Osteoblast (primary cell): ENCODE measurements around the gene C4B. TPM values are rescaled to one million over a fixed set of nuclear protein-coding genes. Genes with fewer than 3 reads are reported as not detected.

ENCODE experiments used
- DNase-seq: peaks from one replicate; pipeline ENCODE4 v3.0.0; 2011; ENCODE audit warnings: low spot score, mixed read lengths; ENCODE audit not compliant: insufficient read length; ENCODE audit errors: missing footprints
- H2AFZ ChIP-seq: 2 replicates; pipeline ENCODE4 v1.6.0; 2011; ENCODE audit warnings: mild to moderate bottlenecking, low read length
- H3K27ac ChIP-seq: 2 replicates; pipeline ENCODE4 v1.5.1; 2011; ENCODE audit warnings: mild to moderate bottlenecking, low read depth, low read length, moderate library complexity
- H3K27me3 ChIP-seq: 2 replicates; pipeline ENCODE4 v1.6.0; 2012; ENCODE audit warnings: mild to moderate bottlenecking, control low read depth, inconsistent platforms, low read length, moderate library complexity; ENCODE audit not compliant: insufficient read depth
- H3K36me3 ChIP-seq: 2 replicates; pipeline ENCODE4 v1.5.1; 2011; ENCODE audit warnings: mild to moderate bottlenecking, low read length, control low read depth, moderate library complexity; ENCODE audit not compliant: insufficient read depth
- H3K4me1 ChIP-seq: 2 replicates; pipeline ENCODE4 v1.5.1; 2011; ENCODE audit warnings: mild to moderate bottlenecking, low read length, control low read depth, moderate library complexity; ENCODE audit not compliant: insufficient read depth
- H3K4me2 ChIP-seq: 2 replicates; pipeline ENCODE4 v1.6.0; 2011; ENCODE audit warnings: mild to moderate bottlenecking, low read length; ENCODE audit not compliant: insufficient read depth
- H3K4me3 ChIP-seq: fragments of 200-600 bp; sonication (generic); 3 replicates; pipeline ENCODE4 v1.5.1; 2012; ENCODE audit warnings: mild to moderate bottlenecking, low read length, inconsistent platforms; ENCODE audit not compliant: insufficient read depth
- H3K79me2 ChIP-seq: 2 replicates; pipeline ENCODE4 v1.6.0; 2012; ENCODE audit warnings: mild to moderate bottlenecking, low read length, control low read depth, inconsistent platforms; ENCODE audit not compliant: insufficient read depth
- H3K9me3 ChIP-seq: 2 replicates; pipeline ENCODE4 v1.5.1; 2011; ENCODE audit warnings: low read depth, low read length, control low read depth
- H4K20me1 ChIP-seq: 2 replicates; pipeline ENCODE4 v1.6.0; 2012; ENCODE audit warnings: mild to moderate bottlenecking, low read length, control low read depth; ENCODE audit not compliant: insufficient read depth
- small RNA-seq: library from RNA; depleted of rRNA; stranded (forward); fragments of <200 nt; gene quantifications from one replicate; pipeline ENCODE3, GENCODE V24; 2012
- total RNA-seq: library from RNA; depleted of rRNA; stranded (reverse); fragments of >200 nt; gene quantifications from 2 replicates; pipeline ENCODE4 v1.2.3, GENCODE V29; 2012
- TF ChIP-seq, protein P1 (sequence below): IDR thresholded peaks from 2 replicates; pipeline ENCODE4 v1.5.1; 2011; ENCODE audit warnings: mild to moderate bottlenecking, low read depth, low read length, moderate library complexity; ENCODE audit errors: extremely low read depth

Gene C4B
- total RNA-seq, 1 donor, result 6.5 TPM

DNA sequence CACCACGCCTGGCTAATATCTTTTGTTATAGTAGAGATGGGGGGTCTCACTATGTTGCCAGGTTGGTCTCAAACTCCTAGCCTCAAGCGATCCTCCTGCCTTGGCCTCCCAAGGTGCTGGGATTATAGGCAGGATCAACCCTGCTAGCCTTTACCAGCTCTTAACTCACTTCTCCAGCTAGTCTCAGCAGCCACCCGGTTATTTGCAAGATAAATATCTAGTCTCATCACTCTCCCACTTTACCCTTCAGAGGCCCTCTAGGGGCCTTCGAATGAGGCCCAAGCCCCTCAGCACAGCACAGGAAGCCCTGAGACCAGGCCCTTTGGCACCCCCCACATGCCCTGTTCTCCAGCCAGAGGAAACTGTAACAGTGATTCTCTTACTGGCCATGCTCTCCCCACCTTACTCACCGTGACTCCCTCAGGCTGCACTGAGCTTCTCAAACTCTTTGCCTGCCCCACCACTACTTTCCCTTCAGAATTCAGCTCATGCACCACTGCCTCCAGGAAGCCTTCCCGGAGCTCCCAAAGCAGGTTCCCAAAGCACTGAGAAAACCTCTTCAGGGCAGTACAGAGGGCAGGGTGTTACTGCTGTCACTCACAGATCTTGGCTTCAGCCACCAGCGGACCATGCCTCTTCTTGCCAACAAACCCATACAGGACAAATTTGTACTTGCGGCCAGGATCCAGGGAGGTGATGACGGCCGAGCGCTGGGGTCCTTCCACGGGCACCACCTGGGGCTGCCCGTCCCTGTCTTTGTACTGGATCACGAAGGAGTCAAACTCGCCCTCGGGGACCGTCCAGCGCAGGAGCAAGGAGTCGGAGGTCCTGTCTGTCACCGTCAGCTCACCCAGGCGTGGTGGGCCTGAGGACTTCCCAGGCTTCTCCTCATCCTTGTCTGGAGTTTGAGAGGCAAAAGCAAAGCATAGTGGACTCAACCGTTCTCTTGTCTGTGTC lies 69.5 kb downstream of the C4B start:
- Histone ChIP-seq H3K9me3 (no peaks in the 10 kb centered on the region), H4K20me1 (peaks cover 16% of the 10 kb centered on the region), H3K4me3 (no peak overlapping the region), H3K27me3 (peaks cover 35% of the 10 kb centered on the region), H3K4me1 (peaks cover 46% of the 10 kb centered on the region), H3K27ac (no peak overlapping the region), H3K79me2 (no peaks in the 10 kb centered on the region), H3K4me2 (no peak overlapping the region), H2AFZ (no peak overlapping the region), H3K36me3 (no peaks in the 10 kb centered on the region)
- peak; percentile 76 for DNase-seq
- TF ChIP-seq, protein P1, sequence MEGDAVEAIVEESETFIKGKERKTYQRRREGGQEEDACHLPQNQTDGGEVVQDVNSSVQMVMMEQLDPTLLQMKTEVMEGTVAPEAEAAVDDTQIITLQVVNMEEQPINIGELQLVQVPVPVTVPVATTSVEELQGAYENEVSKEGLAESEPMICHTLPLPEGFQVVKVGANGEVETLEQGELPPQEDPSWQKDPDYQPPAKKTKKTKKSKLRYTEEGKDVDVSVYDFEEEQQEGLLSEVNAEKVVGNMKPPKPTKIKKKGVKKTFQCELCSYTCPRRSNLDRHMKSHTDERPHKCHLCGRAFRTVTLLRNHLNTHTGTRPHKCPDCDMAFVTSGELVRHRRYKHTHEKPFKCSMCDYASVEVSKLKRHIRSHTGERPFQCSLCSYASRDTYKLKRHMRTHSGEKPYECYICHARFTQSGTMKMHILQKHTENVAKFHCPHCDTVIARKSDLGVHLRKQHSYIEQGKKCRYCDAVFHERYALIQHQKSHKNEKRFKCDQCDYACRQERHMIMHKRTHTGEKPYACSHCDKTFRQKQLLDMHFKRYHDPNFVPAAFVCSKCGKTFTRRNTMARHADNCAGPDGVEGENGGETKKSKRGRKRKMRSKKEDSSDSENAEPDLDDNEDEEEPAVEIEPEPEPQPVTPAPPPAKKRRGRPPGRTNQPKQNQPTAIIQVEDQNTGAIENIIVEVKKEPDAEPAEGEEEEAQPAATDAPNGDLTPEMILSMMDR, result no peak

DNA sequence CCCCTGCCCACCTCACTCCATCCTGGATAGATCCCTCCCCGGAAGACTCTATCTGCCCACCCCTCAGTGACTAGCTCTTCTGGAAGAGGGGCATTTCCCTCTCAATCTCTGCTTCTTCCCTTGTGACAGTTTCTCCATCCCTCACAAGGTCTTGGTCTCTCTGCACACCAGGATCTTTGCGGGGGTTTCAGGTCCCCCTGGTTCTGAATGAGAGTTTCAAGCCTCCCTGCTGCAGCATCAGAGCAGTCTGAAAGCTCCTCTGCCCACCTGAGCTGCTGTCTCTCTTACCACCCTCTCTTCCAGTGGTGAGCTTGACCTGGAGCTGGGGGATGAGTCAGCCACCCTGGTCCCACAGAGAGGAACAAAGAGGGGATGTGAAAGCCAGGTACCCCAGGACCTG lies 70.2 kb downstream of the C4B start:
- Histone ChIP-seq H3K79me2 (no peaks in the 10 kb centered on the region), H3K4me3 (no peak overlapping the region), H3K27ac (no peak overlapping the region), H3K4me1 (peaks cover 44% of the 10 kb centered on the region), H2AFZ (no peak overlapping the region), H3K27me3 (peaks cover 42% of the 10 kb centered on the region), H3K36me3 (no peaks in the 10 kb centered on the region), H3K9me3 (no peaks in the 10 kb centered on the region), H4K20me1 (peaks cover 16% of the 10 kb centered on the region), H3K4me2 (no peak overlapping the region)
- peak; percentile 90 for DNase-seq
- TF ChIP-seq, protein P1, result no peak

Small RNA genes lying within 50 kb of the gene (small RNA-seq; reads per million reads assigned to genes)
- not detected for gene RNA5SP206

Other genes starting within 250 kb of the C4B start
- 0.29 and 0.36 TPM in 2 replicates for gene VWA7, start 237.5 kb upstream of the C4B start, total RNA-seq
- gene VARS1, start 219.0 kb upstream of the C4B start, total RNA-seq, result 40.1 and 42.0 TPM in 2 replicates
- gene LSM2, start 207.8 kb upstream of the C4B start, total RNA-seq, result 18.3 and 22.4 TPM in 2 replicates
- gene HSPA1L, start 199.5 kb upstream of the C4B start, total RNA-seq, result 0.29 and 0.72 TPM in 2 replicates
- gene HSPA1A, start 199.3 kb upstream of the C4B start, total RNA-seq, result 33.3 and 36.9 TPM in 2 replicates
- 45.7 and 59.7 TPM in 2 replicates for gene HSPA1B, start 187.1 kb upstream of the C4B start, total RNA-seq
- gene NEU1, start 152.0 kb upstream of the C4B start, total RNA-seq, result 114 and 117 TPM in 2 replicates
- not detected in 2 replicates for gene SLC44A4, start 135.8 kb upstream of the C4B start, total RNA-seq
- 40.1 and 40.9 TPM in 2 replicates for gene EHMT2, start 117.1 kb upstream of the C4B start, total RNA-seq
- gene ZBTB12, start 112.7 kb upstream of the C4B start, total RNA-seq, result 2.1 and 3.6 TPM in 2 replicates
- 12.7 and 18.0 TPM in 2 replicates for gene C2, start 87.1 kb upstream of the C4B start, total RNA-seq
- gene CFB, start 68.7 kb upstream of the C4B start, total RNA-seq, result 16.5 and 26.8 TPM in 2 replicates
- gene NELFE, start 55.8 kb upstream of the C4B start, total RNA-seq, result 86.5 and 95.8 TPM in 2 replicates
- gene SKIC2, start 55.6 kb upstream of the C4B start, total RNA-seq, result 42.0 and 46.0 TPM in 2 replicates
- 16.8 and 18.1 TPM in 2 replicates for gene DXO, start 42.7 kb upstream of the C4B start, total RNA-seq
- gene C4A, start 32.7 kb upstream of the C4B start, total RNA-seq, result 7.2 and 8.3 TPM in 2 replicates
- under 0.01 and 0.72 TPM in 2 replicates for gene CYP21A2, start 23.6 kb downstream of the C4B start, total RNA-seq
- gene TNXB, start 94.5 kb downstream of the C4B start, total RNA-seq, result 8.3 and 11.9 TPM in 2 replicates
- gene ATF6B, start 113.5 kb downstream of the C4B start, total RNA-seq, result 27.5 and 30.1 TPM in 2 replicates
- 9.8 and 11.5 TPM in 2 replicates for gene FKBPL, start 115.5 kb downstream of the C4B start, total RNA-seq
- gene PRRT1, start 137.1 kb downstream of the C4B start, total RNA-seq, result under 0.01 TPM in 1 of 2 replicates, not detected in the other
- gene PPT2, start 139.3 kb downstream of the C4B start, total RNA-seq, result 6.5 and 8.3 TPM in 2 replicates
- 0.29 and 0.36 TPM in 2 replicates for gene EGFL8, start 149.8 kb downstream of the C4B start, total RNA-seq
- gene AGPAT1, start 161.3 kb downstream of the C4B start, total RNA-seq, result 17.4 and 19.2 TPM in 2 replicates
- gene RNF5, start 163.6 kb downstream of the C4B start, total RNA-seq, result 25.3 and 32.9 TPM in 2 replicates
- under 0.01 TPM in 2 replicates for gene AGER, start 169.5 kb downstream of the C4B start, total RNA-seq
- gene PBX2, start 175.4 kb downstream of the C4B start, total RNA-seq, result 17.4 and 18.6 TPM in 2 replicates
- gene GPSM3, start 177.8 kb downstream of the C4B start, total RNA-seq, result 0.88 and 1.1 TPM in 2 replicates
- gene NOTCH4, start 209.3 kb downstream of the C4B start, total RNA-seq, result 0.59 and 1.1 TPM in 2 replicates